Right kidney (tissue), 1 donor: ENCODE results near the gene SIGLEC5.
A peak's percentile ranks its signal among the peaks of the same experiment; 100 is the strongest.

ENCODE experiments used
- DNase-seq: peaks from one replicate; pipeline ENCODE4 v3.0.0-alpha.2; 2016

Gene SIGLEC5

DNA sequence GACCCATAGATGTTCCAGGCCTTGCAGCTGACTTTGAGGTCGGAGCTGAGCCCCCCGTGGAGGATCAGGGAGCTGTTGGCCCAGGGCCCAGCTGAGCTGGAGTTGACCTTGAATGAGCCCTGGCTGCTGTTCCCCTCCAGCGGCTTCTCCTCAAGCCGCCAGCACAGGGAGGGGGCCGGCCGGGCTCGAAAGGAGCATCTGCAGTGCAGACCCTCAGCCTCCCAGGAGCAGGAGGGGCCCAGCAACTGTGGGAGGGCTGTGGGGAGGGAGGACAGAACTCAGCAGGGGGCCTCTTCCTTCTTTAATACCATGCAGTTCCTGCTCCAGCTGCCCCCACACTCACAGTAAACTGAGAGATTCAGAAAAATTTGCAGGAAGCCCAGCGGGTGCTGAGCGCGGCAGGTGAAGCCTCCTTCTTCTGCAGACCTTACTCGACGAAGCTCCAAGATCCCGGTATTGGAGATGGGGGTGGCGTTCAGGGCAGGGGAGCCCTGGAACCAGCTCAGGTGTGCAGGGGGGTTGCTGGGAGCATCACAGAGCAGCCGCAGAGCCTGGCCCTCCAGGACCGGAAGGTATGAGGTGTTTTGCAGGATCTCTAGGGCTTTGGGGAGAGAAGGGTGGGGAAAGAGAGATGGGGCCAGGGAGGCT lies 2.6 kb downstream of the SIGLEC5 start:
- no peak for DNase-seq

DNA sequence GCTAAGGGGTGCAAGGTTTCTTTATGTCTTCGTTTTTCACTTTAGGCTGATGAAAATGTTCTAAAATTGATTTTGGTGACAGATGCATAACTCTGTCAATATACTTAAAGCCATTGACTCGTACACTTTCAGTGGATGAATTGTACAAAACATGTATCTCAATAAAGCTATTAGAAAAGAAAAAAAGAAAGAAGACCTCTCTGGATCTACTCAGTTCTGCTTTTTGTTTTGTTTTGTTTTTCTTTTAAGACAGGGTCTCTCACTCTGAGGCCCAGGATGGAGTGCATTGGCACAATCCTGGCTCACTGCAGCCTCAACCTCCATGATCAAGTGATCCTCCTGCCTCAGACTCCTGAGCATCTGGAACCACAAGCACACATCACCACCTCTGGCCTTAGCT lies 3.5 kb downstream of the SIGLEC5 start:
- no peak for DNase-seq

- DNase-seq, result no peak
Measured at GRCh38 chr19:51621178-51621577, 9.0 kb downstream of the SIGLEC5 start.

GRCh38 chr19:51615991-51616390 lies 14.2 kb downstream of the SIGLEC5 start:
- DNase-seq, result no peak

DNA sequence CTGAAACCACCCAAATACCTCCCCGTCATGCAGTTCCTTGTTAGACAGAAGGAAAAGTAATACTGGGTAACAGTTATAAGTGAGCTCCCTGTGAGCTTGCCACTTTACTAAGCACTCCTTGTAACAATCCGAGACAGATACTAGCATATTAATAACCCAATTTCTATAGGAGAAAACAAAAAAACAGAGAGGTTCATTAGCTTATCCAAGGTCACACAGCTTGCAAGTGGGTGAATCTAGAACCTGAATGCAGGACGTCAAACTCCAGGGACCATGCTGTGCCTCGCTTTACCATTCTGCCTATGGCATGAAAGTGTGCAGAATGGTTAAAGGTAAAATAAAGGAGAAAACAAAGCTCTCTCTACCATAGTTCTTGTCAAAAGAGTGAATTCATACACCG lies 15.4 kb downstream of the SIGLEC5 start:
- DNase-seq, result no peak

GRCh38 chr19:51610576-51610975 lies 19.6 kb downstream of the SIGLEC5 start:
- no peak for DNase-seq

- DNase-seq, result peak; percentile 34
Measured at GRCh38 chr19:51607920-51608562, 22.2 kb downstream of the SIGLEC5 start.

DNA sequence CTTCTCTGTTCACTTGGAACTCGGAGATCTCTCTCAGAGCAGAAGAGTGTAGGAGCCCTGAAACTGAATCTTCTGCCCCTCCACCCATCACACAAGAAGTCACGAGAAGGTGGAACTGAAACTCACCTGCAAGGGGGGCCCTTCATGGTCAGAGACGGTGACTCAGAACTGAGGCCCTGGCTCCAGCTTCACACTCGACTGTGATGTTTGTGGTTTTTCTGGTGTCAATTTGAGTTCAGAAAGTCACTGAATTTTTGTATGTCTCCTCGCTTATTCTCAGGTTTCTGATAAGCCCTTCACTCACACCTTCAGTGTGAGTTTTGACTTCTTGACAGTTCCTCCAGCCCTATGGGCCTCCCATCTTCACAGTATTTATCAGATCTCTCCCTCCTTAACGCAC lies 23.1 kb downstream of the SIGLEC5 start:
- DNase-seq, result no peak

DNA sequence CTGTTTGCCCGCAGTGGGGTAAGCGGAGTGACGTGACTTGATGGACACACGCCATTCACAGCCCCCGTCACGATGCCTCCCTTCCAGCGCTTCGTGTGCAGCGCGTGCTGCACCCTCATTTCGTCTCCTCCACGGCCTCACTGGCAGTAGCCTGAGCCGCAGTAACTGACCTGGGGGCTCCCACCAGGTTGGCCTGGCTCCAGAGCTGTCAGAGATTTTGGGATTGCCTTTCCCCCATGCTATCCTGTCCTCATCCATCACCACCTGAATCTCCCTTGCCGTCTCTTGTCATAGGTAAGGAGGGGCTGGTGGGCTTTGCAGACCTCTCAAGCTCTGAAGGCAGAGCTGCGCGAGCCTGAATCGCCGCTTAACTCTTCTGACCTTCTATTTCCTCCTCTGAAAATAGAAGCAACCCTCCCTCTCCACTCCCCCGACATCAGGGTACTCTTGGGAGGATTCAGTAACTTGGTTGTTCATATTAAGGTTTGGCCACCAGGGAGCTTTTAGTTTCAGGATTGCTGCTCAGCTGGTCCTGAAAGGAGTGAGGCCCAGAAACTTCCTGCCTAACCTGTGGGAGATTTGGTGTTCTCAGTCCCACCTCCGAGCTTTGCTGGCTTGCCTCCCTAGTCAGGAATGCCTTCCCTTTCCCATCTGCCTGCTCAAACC lies 27.9 kb downstream of the SIGLEC5 start:
- DNase-seq, result no peak

DNA sequence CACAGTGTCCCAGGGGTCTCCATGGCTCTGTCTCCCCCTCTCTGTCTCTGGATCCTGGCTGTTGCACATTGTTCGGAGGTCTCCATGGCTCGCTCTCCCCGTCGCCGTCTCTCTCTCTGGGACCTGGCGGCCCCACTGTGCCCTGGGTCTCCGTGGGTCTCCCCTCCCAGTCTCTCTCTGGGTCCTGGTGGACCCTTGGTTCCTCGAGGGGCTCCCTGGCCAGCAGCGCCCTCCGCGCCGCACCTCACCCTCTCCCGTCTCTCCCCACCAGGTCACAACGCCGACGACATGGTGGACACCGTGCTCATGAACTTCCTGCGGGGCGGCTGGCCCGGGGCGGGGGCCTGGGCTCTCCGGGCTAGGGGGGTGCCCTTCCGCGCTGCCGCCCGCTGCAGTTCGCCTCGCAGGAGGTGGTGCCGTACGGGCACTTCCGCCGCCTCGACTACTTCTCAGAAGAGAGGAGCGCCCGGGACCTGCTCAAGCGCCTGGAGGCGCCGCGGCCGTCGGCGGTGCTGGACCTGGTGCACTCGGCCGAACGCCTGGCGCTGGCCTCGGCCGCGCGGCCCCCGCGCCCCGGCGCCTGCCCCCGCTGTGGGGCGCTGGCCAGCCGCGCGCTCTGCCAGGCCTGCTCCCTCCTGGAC lies 29.1 kb downstream of the SIGLEC5 start:
- DNase-seq, result no peak

DNA sequence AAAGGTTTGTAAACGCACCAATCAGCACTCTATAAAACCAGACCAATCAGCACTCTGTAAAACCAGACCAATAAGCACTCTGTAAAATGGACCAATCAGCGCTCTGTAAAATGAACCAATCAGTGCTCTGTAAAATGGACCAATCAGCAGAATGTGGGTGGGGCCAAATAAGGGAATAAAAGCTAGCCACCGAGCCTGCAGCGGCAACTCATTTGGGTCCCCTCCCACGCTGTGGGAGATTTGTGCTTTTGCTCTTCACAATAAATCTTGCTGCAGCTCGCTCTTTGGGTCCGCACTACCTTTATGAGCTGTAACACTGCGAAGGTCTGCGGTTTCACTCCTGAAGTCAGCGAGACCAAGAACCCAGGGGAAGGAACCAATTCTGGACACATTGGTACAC lies 31.1 kb downstream of the SIGLEC5 start:
- DNase-seq, result no peak

DNA sequence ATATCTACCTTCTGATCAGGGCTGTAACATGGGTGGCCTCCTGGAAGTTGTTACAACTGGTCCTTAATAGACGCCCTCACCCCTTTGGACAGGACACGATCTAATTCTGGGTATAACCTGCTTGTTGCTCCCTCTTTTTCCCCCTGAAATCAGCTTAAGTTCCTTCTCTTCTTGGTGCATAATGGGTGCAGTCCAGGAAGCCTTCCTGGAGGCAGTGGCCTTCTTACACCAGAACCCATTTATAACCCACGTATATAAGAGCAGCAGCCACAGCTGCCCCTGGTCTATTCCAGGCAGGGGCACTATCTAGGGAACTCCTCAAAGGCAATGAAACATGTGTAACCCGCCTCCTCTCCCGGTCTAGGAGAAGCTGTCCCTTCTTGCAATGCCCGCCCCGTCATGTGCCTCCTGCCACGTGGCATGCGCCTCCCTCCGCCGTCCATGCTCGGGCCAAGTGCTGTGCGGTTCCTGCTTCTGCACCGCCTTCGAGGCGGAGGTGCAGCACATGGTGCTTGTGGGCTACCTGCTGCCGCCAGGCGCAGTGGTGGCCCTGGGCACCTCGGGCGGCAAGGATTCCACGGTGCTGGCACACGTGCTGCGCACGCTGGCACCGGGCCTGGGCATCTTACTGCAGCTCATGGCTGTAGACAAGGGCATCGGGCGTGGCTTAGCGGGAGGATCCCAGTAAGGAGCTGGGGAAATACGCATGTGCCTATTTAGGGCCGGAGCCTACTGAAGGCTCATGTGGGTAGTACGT lies 31.9 kb downstream of the SIGLEC5 start:
- DNase-seq, result no peak

GRCh38 chr19:51595190-51596175 lies 34.7 kb downstream of the SIGLEC5 start:
- DNase-seq, result no peak

- no peak for DNase-seq
Measured at GRCh38 chr19:51594774-51595109, 35.5 kb downstream of the SIGLEC5 start.

DNA sequence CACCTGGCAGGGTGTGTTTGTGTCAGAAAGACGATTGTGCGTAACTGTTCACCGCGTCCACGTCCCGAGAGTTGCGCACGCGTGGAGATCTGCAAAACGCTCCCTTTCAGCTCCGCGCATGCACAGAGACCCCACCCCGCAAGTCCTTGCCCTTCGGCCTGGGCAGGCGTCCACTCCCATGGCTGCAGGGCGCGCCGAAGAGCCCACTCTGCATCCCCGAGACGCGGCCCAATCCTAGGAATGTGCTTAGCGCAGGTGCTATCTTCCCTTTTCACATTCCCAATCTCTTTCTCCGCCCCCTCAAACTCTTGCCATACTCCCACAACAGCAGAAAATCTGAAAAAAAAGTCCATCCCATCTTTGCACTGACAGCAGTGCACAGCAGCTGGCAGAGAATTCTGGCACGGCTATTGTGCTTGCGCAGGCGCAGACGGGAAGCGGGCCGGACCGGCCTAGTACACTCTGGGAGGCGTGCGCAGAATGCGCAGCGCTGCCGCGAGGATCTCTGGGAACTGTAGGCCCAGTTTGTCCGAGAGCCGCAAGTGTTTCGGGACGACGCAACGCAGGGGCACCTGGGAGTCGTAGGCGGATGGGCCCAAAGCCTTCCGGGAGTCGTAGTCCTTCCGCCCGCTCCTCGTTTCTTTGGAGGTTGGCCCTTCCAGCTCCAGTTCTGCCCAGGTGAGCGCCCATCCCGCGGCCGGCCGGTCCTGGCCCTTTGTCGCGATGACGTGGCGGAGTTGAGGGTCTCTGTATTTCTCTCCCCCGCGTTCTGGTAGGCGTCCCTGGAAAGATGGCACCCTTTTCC lies 36.0 kb downstream of the SIGLEC5 start:
- peak; percentile 80 for DNase-seq

- no peak for DNase-seq
Measured at GRCh38 chr19:51593138-51593890, 36.9 kb downstream of the SIGLEC5 start.

DNA sequence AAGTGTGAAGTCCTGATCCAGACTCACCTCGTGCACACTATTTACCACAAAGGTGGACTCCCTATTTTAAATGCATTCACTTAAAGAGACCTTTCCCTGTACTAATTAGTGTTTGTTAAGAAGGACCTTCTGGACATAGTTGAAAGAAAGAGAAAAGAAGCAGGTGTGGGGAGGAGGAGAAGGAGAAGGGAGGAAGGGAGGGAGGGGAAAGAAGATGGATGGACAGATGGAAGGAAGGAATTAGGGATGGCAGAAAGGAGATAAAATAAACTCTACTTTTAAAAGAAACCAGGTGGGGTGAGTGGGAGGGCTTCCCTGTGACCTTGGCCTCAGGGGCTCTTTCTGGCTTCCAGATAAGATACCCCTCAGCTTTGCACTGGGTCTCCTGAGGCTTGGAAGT lies 37.7 kb downstream of the SIGLEC5 start:
- DNase-seq, result no peak

- no peak for DNase-seq
Measured at GRCh38 chr19:51590441-51590840, 39.8 kb downstream of the SIGLEC5 start.

- DNase-seq, result no peak
Measured at GRCh38 chr19:51589511-51589910, 40.7 kb downstream of the SIGLEC5 start.
